ENCODE results near the gene SLC9A3.

Gene SLC9A3

DNA sequence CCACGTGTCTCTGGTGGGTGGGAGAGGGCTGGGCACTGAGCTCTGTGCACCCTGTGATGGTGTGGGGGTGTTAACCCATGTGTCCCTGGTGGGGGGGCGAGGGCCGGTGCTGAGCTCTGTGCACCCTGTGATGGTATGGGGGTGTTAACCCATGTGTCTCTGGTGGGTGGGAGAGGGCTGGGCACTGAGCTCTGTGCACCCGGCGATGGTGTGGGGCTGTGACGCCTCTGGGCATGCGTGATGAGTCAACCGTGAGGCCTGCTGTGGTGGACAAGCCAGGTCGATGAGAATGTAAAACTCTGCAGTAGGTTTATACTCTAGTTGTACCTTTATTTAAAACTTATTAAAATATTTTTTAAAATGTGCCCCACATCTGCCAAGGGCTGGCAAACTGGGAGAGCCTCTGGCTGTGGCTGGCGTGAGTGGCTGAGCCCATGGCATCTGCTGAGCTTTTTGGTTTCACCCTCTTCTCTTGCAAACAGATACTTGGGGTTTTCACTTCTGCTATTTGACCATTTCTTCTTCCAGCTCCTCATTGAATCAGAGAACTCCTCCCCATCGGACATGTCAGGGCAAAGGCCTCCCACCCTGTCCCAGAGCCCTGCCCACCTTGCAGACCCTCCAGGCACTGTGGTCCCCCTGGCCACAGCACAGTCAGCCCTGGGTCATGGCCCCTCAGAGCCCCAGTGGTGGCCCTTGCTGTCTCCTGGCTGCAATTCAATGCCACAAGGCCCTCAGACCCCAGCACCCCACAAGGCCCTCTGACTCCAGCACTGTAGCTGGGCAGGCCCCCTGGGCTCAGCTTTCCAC lies 99.7 kb downstream of the SLC9A3 start:
- no peak for DNase-seq

DNA sequence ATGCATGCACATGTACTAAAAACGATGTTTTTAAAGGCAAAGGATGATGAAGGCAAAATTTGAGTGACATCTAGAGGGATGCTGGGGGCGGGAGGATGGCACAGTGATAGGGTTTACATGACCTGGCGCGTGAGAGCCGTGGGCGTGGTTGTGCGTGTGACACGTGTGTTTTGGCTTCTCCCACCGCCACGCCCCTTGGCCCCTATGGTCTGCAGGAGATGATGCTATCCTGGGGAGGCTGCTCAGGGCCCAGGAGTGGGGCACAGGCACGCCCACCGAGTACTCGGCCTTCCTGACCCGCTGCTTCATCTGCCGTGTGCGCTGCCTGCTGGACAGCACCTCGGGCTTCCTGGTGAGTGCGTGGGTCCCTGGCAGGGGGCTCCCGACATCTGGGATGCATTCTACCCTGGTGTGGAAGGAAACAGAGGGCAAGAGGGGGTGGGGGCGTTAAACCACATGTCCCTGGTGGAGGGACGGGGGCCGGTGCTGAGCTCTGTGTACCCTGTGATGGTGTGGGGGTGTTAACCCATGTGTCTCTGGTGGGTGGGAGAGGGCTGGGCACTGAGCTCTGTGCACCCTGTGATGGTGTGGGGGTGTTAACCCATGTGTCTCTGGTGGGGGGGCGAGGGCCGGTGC lies 100.5 kb downstream of the SLC9A3 start:
- no peak for DNase-seq

DNA sequence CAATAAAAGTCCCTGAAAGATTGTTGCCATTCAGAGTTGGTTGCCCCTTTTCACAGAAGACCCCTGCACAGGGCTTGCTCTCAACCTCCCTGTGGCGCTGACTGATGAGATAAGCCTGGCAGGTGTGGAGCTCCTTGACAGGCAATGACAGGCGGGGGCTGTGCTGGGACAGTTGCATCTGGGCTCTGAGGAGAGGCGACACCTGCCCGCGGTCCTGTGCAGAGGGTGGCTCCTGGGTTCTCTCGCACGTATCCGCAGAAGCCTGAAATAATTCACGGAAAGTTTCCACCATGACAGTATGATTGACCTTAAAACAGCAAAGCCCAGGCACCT lies 101.0 kb downstream of the SLC9A3 start:
- no peak for DNase-seq

- DNase-seq: no peak
Observed at GRCh38 chr5:422323-423232, 101.7 kb downstream of the SLC9A3 start.

DNA sequence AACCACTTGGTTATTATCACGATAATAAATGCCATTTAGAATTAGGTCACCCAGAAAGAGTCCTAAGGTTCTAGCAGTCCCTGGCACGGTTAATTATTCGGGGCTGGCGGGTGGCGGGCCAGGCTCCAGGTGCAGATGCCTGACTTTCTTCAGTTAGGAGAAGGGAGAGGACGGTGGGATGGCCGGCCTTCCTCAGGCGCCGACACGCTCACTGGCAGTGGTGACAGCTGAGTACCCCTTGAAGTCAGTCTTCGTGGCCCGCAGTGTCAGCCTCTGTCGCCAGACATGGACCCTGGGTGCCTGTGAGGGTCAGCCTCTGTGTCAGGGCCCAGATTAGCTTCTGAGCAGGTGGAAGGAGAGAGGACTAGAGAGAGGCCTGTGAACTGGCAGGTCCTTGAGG lies 102.3 kb downstream of the SLC9A3 start:
- no peak for DNase-seq

DNA sequence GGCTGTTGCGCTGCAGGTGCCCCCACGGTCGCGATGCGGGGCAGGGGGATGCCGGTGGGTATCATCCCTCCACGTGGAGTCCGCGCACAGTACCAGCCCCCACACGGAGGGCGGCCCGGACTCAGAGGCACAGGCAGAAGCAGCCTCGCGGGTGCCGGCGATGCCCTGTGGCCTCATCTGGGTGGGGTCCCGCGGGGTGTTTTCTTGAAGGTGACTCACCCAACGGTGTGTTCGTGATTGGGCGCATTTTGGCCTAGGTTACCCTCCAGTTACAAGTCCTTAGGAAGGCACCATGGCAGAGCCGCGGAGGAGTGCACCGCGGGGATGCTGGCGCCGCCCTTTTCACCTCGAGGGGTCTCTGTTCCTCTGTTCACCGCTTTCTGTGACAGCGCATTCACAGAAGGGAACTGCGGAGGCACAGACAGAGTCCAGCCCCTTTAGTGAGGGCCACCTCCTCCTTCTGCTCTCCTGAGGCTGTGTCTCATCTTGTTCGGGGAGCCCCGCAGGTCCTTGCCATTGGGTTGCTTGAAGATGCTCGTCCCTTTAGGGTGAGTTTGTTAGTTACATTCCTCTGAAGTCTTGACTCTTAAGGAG lies 102.9 kb downstream of the SLC9A3 start:
- no peak for DNase-seq

GRCh38 chr5:420632-421286 lies 103.5 kb downstream of the SLC9A3 start:
- DNase-seq: no peak

Data from NCI-H187 treated with DMSO at 0.1 percent for 48 hours (cell line).